ENCODE results near the gene LGR5. TPM values are rescaled to one million over a fixed set of nuclear protein-coding genes. Genes with fewer than 3 reads are reported as not detected.

LGR5 gene
- total and polyA plus RNA-seq, 2 of the 8 experiments (the other 6 are each of a cell fraction or from before 2014, with no cell fraction given): 0.08 to 0.19 TPM

GRCh38 chr12:71585218-71585617 lies 145.6 kb downstream of the LGR5 start (continued):
- TF ChIP-seq CHD7 (IDR thresholded peaks at IDR 0.05; ENCODE audit: insufficient replicate concordance, low read length): no peak
- no peak for TF ChIP-seq YY1 (IDR thresholded peaks at IDR 0.05; ENCODE audit: low read depth, low read length)
- TF ChIP-seq KDM4A (IDR thresholded peaks at IDR 0.05; ENCODE audit: low read depth, low read length, severe bottlenecking): no peak
- no peak for TF ChIP-seq POLR2A (IDR thresholded peaks at IDR 0.05; ENCODE audit: control extremely low read depth in 1 of 2, low read depth in 2 of 2, low read length in 2 of 2)
- TF ChIP-seq CHD1 (IDR thresholded peaks at IDR 0.05; ENCODE audit: low read depth, low read length): no peak
- TF ChIP-seq JUND (IDR thresholded peaks at IDR 0.05; ENCODE audit: low read length): no peak
- TF ChIP-seq POLR2AphosphoS5 (IDR thresholded peaks at IDR 0.05; ENCODE audit: low read depth, low read length): no peak
- TF ChIP-seq MAFK (IDR thresholded peaks at IDR 0.05; ENCODE audit: low read depth, low read length): no peak
- no peak for TF ChIP-seq CTBP2 (IDR thresholded peaks at IDR 0.05; ENCODE audit: borderline replicate concordance, insufficient read depth, insufficient read length, low read length)
- TF ChIP-seq BACH1 (IDR thresholded peaks at IDR 0.05; ENCODE audit: low read length): no peak
